Right atrium auricular region (tissue), 2 donors: ENCODE measurements around the gene TSPAN5. TPM values are rescaled to one million over a fixed set of nuclear protein-coding genes. Genes with fewer than 3 reads are reported as not detected.

Source experiments
- DNase-seq: peaks from one replicate; pipeline ENCODE4 v3.0.0-alpha.2; 2019; ENCODE audit warnings: low spot score
- H3K27ac ChIP-seq, 2 donors: fragments of 200-600 bp; sonication (generic); 1 replicate in 1 of 2; 2 replicates in 1 of 2; pipeline ENCODE4 v1.5.1; 2016 to 2019
- H3K27me3 ChIP-seq, 2 donors: fragments of 200-600 bp; sonication (generic); one replicate each; pipeline versions ENCODE4 v1.5.1 to v1.6.0; 2017 to 2019
- H3K36me3 ChIP-seq: fragments of 200-600 bp; sonication (generic); one replicate; pipeline ENCODE4 v1.5.1; 2016
- H3K4me1 ChIP-seq, 2 donors: fragments of 200-600 bp; sonication (generic); one replicate each; pipeline versions ENCODE4 v1.5.1 to v1.6.0; 2017 to 2019
- H3K4me3 ChIP-seq, 2 donors: fragments of 200-600 bp; sonication (generic); 1 replicate in 1 of 2; 2 replicates in 1 of 2; pipeline ENCODE4 v1.5.1; 2017 to 2019; ENCODE audit warnings: mild to moderate bottlenecking in 1 of 2, moderate library complexity in 1 of 2
- H3K9me3 ChIP-seq, 2 donors: fragments of 200-600 bp; sonication (generic); one replicate each; pipeline ENCODE4 v1.5.1; 2019
- CTCF ChIP-seq, 2 donors: fragments of 200-600 bp; sonication (generic); IDR thresholded peaks; one replicate each; pipeline ENCODE4 v1.5.1; 2019; ENCODE audit warnings: antibody characterized with exemption in 2 of 2
- total RNA-seq, 2 donors: library from RNA; depleted of rRNA; stranded (reverse); fragments of >200 nt; gene quantifications; one replicate each; pipeline ENCODE4 v1.1.0, GENCODE V29; 2016

The TSPAN5 gene
- total RNA-seq, 2 donors from 2014 or later, result 1.8 to 5.7 TPM

- peaks cover 0 to 10% of the 10 kb centered on the region in 2 donors for H3K4me1 ChIP-seq
- no peak for TF ChIP-seq CTCF (IDR thresholded peaks at IDR 0.05)
- no peak overlapping the region for H3K4me3 ChIP-seq
- no peaks in the 10 kb centered on the region for H3K27me3 ChIP-seq
- H3K36me3 ChIP-seq, result no peaks in the 10 kb centered on the region
- no peak overlapping the region for H3K27ac ChIP-seq
- no peaks in the 10 kb centered on the region for H3K9me3 ChIP-seq
- no peak for DNase-seq
Observed at GRCh38 chr4:98571161-98571786, 87.1 kb downstream of the TSPAN5 start.

GRCh38 chr4:98570151-98570797 lies 88.1 kb downstream of the TSPAN5 start:
- no peak for DNase-seq
- H3K36me3 ChIP-seq, result no peaks in the 10 kb centered on the region
- H3K4me1 ChIP-seq, result peaks cover 0 to 10% of the 10 kb centered on the region in 2 donors
- no peak for TF ChIP-seq CTCF (IDR thresholded peaks at IDR 0.05)
- H3K27me3 ChIP-seq, result no peaks in the 10 kb centered on the region
- no peak overlapping the region for H3K4me3 ChIP-seq
- H3K27ac ChIP-seq, result no peak overlapping the region
- H3K9me3 ChIP-seq, result no peaks in the 10 kb centered on the region

DNA sequence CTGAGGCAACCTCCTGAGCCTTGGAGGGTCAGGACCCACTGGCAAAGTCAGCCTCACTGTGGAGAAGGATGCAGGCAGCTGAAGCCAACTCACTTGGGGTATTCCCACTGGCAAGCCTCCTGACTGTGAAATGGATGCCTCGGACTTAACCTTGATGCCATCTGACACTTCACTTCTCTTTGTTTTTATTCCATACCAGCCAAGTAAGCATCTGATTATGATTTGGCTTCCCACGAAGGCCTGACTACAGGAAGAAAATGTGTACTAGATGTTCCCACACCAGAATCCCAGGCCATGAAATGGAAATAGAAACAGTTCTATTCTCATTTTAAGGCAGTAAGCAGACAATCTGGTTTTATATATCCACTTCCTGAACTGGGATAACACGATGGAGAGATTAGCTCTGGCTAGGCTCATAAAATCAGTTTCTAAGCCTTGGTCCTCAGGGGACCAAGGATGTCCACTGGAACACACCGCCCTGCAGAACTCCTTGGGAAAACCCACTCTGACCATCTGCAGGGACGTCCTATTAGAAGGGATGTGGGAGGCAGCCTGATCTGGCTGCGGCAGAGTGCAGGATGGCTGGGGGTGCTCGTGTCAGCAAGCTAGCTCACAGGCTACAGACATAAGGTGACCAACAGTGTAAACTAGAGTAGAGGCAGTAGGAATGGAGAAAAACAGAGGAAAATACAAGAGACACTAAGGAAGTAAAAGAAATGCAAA lies 89.3 kb downstream of the TSPAN5 start:
- DNase-seq, result no peak
- no peaks in the 10 kb centered on the region for H3K9me3 ChIP-seq
- H3K27me3 ChIP-seq, result no peaks in the 10 kb centered on the region
- no peaks in the 10 kb centered on the region for H3K36me3 ChIP-seq
- peaks cover 0 to 10% of the 10 kb centered on the region in 2 donors for H3K4me1 ChIP-seq
- no peak for TF ChIP-seq CTCF (IDR thresholded peaks at IDR 0.05)
- no peak overlapping the region for H3K27ac ChIP-seq
- no peak overlapping the region for H3K4me3 ChIP-seq

DNA sequence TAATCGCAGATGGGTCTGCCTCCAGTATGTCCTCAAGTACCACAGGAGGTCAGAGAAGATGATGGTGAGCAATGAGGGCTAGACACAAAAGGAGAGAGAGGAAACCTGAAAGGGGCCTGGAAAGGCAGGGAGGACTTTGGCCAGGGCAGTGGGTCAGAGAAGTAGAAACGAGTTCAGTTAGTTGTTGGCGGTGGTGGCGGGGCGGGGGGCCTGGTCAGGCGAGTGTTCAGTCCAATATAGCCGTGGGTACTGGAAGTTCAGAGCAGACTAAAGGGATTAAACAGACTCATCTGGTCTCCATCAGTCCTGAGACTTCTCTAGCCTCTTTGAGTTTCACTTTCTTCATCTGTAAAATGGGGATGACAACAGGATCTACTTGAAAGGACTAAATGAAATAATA lies 90.8 kb downstream of the TSPAN5 start:
- no peak for TF ChIP-seq CTCF (IDR thresholded peaks at IDR 0.05)
- H3K9me3 ChIP-seq, result no peaks in the 10 kb centered on the region
- no peak for DNase-seq
- H3K36me3 ChIP-seq, result no peaks in the 10 kb centered on the region
- H3K27me3 ChIP-seq, result no peaks in the 10 kb centered on the region
- no peak overlapping the region for H3K4me3 ChIP-seq
- peaks cover 0 to 10% of the 10 kb centered on the region in 2 donors for H3K4me1 ChIP-seq
- H3K27ac ChIP-seq, result no peak overlapping the region

DNA sequence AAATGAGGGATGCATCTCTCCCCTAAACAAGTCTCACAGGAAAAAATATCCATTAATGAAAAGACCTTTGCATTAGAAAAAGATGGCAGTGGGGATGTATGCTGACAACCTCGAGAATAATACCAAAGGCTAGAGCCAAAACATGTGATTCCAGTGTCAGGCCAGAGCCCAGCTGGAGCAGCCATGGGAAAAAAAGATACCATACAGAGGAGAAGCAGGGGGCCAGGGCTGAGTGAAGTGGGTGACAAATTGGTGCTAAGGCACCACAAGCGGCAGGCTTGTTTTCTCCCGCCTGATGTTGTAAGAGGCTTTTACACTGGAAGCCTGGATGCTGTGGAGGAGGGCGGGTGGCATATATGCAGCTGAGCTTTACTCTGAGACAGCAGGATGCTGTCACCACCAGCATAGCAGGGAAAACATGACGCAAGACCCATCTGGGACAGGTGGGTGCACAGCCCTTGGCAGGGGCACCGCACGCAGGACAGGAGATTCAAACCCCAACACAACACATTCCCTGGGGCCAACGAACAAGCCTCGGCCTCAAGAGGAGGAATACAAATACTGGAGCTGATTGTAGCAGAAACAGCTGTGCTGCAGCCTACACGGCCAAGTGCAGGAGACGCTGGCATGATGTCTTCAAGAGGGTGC lies 91.9 kb downstream of the TSPAN5 start:
- Histone ChIP-seq H3K9me3 (no peaks in the 10 kb centered on the region), H3K4me3 (no peak overlapping the region), H3K36me3 (no peaks in the 10 kb centered on the region), H3K27me3 (no peaks in the 10 kb centered on the region), H3K4me1 (peaks cover 0 to 10% of the 10 kb centered on the region in 2 donors), H3K27ac (no peak overlapping the region)
- TF ChIP-seq CTCF (IDR thresholded peaks at IDR 0.05), result no peak
- no peak for DNase-seq
